Erythroblast (primary cell): Measurements from ENCODE around the gene CAVIN2.

ENCODE experiments used
- GATA1 ChIP-seq: IDR thresholded peaks from 2 replicates; pipeline ENCODE4 v1.6.1; 2011; ENCODE audit warnings: low read depth, mild to moderate bottlenecking, control low read depth, low read length, moderate library complexity
- POLR2A ChIP-seq: IDR thresholded peaks from 2 replicates; pipeline ENCODE4 v1.6.1; 2011; ENCODE audit warnings: mild to moderate bottlenecking, low read length

DNA sequence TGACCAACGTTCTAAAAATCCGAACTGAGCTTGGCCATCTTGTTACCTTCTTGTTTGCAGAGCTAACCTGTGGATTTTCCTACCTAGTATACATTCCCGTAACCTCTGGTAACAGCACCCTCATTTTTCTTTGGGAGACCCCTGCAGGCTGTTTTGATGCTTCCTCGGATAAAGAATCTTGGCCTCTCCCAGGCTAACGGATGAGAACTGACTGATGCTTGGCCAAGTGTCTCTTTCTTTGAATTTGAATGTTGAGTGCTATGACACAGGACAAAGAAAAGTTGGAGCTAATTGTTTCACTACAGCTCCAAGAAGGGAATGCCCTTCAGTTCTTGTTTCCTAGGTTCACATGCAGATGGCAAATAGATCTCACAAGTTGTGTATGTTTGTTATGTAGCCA lies 19.3 kb upstream of the CAVIN2 start:
- no peak for TF ChIP-seq POLR2A
- no peak for TF ChIP-seq GATA1
